ENCODE results near the gene FHIT. TPM values are rescaled to one million over a fixed set of nuclear protein-coding genes. Genes with fewer than 3 reads are reported as not detected.

FHIT gene
- total and polyA plus RNA-seq, 2 of the 4 experiments (the other 2 are of a cell fraction), result 0.07 TPM; not detected in 1

GRCh38 chr3:59766200-59766872, 1484.9 kb downstream of the FHIT start:
- BruUV-seq (replicated peaks), result no TSS peak
- H3K27ac ChIP-seq (ENCODE audit: insufficient read depth, low read length), result peak overlapping the region; percentile 95; the same call in 1 of the 2 replicates
- no peak for TF ChIP-seq RFX5 (IDR thresholded peaks at IDR 0.05; ENCODE audit: low read depth, low read length)
- no peak for TF ChIP-seq POLR2A (IDR thresholded peaks at IDR 0.05; ENCODE audit: low read depth, low read length)
- TF ChIP-seq MAFK (IDR thresholded peaks at IDR 0.05; ENCODE audit: low read depth, low read length), result no peak
- no peak for TF ChIP-seq NFE2L2 (IDR thresholded peaks at IDR 0.05; ENCODE audit: low read depth, low read length)
- no peak for TF ChIP-seq ELK1 (IDR thresholded peaks at IDR 0.05; ENCODE audit: borderline replicate concordance, low read depth, low read length)
- no peak for TF ChIP-seq FOS (IDR thresholded peaks at IDR 0.05; ENCODE audit: low read depth, low read length)
- TF ChIP-seq MXI1 (IDR thresholded peaks at IDR 0.05; ENCODE audit: borderline replicate concordance, low read depth, low read length), result no peak
- TF ChIP-seq BHLHE40 (IDR thresholded peaks at IDR 0.05; ENCODE audit: low read depth, low read length), result no peak
- TF ChIP-seq USF2 (IDR thresholded peaks at IDR 0.05; ENCODE audit: low read depth, low read length), result no peak
- peak; percentile 34 for TF ChIP-seq RCOR1 (IDR thresholded peaks at IDR 0.05; ENCODE audit: insufficient replicate concordance, low read length)
- TF ChIP-seq SMC3 (IDR thresholded peaks at IDR 0.05; ENCODE audit: low read depth, low read length), result no peak
- no peak for TF ChIP-seq CHD1 (IDR thresholded peaks at IDR 0.05; ENCODE audit: low read depth, low read length)
- no peak for TF ChIP-seq MAZ (IDR thresholded peaks at IDR 0.05; ENCODE audit: borderline replicate concordance, low read depth, low read length)
- no peak for TF ChIP-seq CTCF (conservative IDR thresholded peaks at IDR 0.05; ENCODE audit: low read depth, low read length)

More at GRCh38 chr3:59766200-59766872, 1484.9 kb downstream of the FHIT start:
- 0 out of 2 replicates have a peak overlapping the region, but pooled peaks have one; percentile 11 for H3K14ac ChIP-seq (replicated peaks; ENCODE audit: low read depth, low read length)
- in situ Hi-C loops (cut with MboI; ENCODE audit: low sequenced_read_pairs) (no loop called here), intact Hi-C loops (cut with micrococcal nuclease) (loop anchor here (1.0 to 2.0 kb wide), 3 partner anchors 90 to 191 kb away; no protein-coding TSS in a partner anchor), dilution Hi-C loops (cut with HindIII; ENCODE audit: low sequenced_read_pairs, unreplicated experiment) (no loop called here)
- peak overlapping the region; percentile 78; the same call in 2 of the 3 replicates for H2BK15ac ChIP-seq (ENCODE audit: low read depth, low read length)
- peak overlapping the region; percentile 34; the same call in 1 of the 2 replicates for H3K9ac ChIP-seq (ENCODE audit: low read depth, low read length)
- no peak overlapping the region for H2AFZ ChIP-seq (replicated peaks; ENCODE audit: low read length, poor library complexity)
- no CpG with 5 or more reads among the region's 6 CpGs for WGBS, 2 experiments (ENCODE audit: extremely low coverage in 2 of 2, insufficient read length in 1 of 2)
- peak overlapping the region; percentile 45; the same call in 1 of the 2 replicates for H3K4me2 ChIP-seq (ENCODE audit: low read depth, low read length)
- peak overlapping the region; percentile 67 for H3K18ac ChIP-seq (ENCODE audit: low read depth, low read length)
- H3K23ac ChIP-seq (ENCODE audit: low read depth, low read length), result peak overlapping the region; percentile 37; the same call in 1 of the 2 replicates
- no peaks in the 10 kb centered on the region for H3K79me1 ChIP-seq (ENCODE audit: low read depth in 1 of 2, low read length in 2 of 2)
- H4K91ac ChIP-seq (ENCODE audit: insufficient read depth, low read depth, low read length), result peak overlapping the region; percentile 64; the same call in 1 of the 2 replicates
- no peaks in the 10 kb centered on the region for H3K36me3 ChIP-seq (ENCODE audit: control insufficient read depth, insufficient read depth, low read length)
- no peaks in the 10 kb centered on the region for H4K20me1 ChIP-seq (ENCODE audit: insufficient read depth, low read length)
- peak overlapping the region; percentile 28; the same call in 1 of the 2 replicates for H4K5ac ChIP-seq (ENCODE audit: low read depth, low read length)
- no peak overlapping the region for H2AK5ac ChIP-seq (ENCODE audit: low read depth, low read length)
- peak overlapping the region; percentile 89; the same call in 1 of the 2 replicates for H3K4ac ChIP-seq (ENCODE audit: low read depth, low read length)
- H3K9me1 ChIP-seq (ENCODE audit: insufficient read depth, low read length), result no peaks in the 10 kb centered on the region
- peak overlapping the region; percentile 91 for H2BK20ac ChIP-seq (ENCODE audit: low read depth, low read length)
- no peak overlapping the region for H2AK9ac ChIP-seq (replicated peaks; ENCODE audit: low read depth, low read length, poor library complexity)
- H2BK120ac ChIP-seq (ENCODE audit: low read depth, low read length), result peak overlapping the region; percentile 88
- peak overlapping the region; percentile 91 for H2BK5ac ChIP-seq (ENCODE audit: low read depth, low read length, poor library complexity, severe bottlenecking)
- DNase-seq, result peak; percentile 93
- H4K8ac ChIP-seq (ENCODE audit: low read depth in 2 of 2, low read length in 2 of 2), result peak overlapping the region; percentile 1 to 82; a peak in 3 of 4 replicates
- no peaks in the 10 kb centered on the region for H3K27me3 ChIP-seq (ENCODE audit: control insufficient read depth, insufficient read depth, low read length)
- H3K56ac ChIP-seq (ENCODE audit: extremely low read depth, insufficient read depth, low read length), result peak overlapping the region; percentile 66
- no peak overlapping the region for H3K4me3 ChIP-seq (ENCODE audit: insufficient read depth, low read depth, low read length)
- ChIA-PET POLR2A (ENCODE audit: unreplicated experiment) (no interaction called here), CTCF (interaction anchor here (0.6 to 1.2 kb wide), 2 partner anchors 44 to 91 kb away, joined by 3 read pairs; no protein-coding TSS in a partner anchor)
- peak; percentile 73 for ATAC-seq (ENCODE audit: low read depth)
- peaks cover 12% of the 10 kb centered on the region for H3K4me1 ChIP-seq (ENCODE audit: control insufficient read depth, insufficient read depth, low read length)
- H3K9me3 ChIP-seq (ENCODE audit: control insufficient read depth, insufficient read depth, low read length), result no peaks in the 10 kb centered on the region
